Nephron progenitor cell (in vitro differentiated cells): ENCODE results near the gene KRTAP6-2.

Source experiments
- DNase-seq: peaks from one replicate; pipeline ENCODE4 v3.0.0; 2021
- H3K27ac Mint-ChIP-seq: 2 replicates; pipeline ENCODE4 v1.8.0; 2021; ENCODE audit warnings: mild to moderate bottlenecking, moderate library complexity, mixed read lengths
- H3K27me3 Mint-ChIP-seq: 2 replicates; pipeline ENCODE4 v1.8.0; 2021; ENCODE audit warnings: mild to moderate bottlenecking, low read depth, mixed read lengths; ENCODE audit not compliant: poor library complexity
- H3K36me3 Mint-ChIP-seq: 2 replicates; pipeline ENCODE4 v1.8.0; 2021; ENCODE audit warnings: low read depth, mixed read lengths
- H3K4me1 Mint-ChIP-seq: 2 replicates; pipeline ENCODE4 v1.8.0; 2021; ENCODE audit warnings: mixed read lengths
- H3K4me3 Mint-ChIP-seq: 2 replicates; pipeline ENCODE4 v1.8.0; 2021; ENCODE audit warnings: mild to moderate bottlenecking, moderate library complexity, mixed read lengths
- H3K9me3 Mint-ChIP-seq: 2 replicates; pipeline ENCODE4 v1.8.0; 2021; ENCODE audit warnings: mild to moderate bottlenecking, moderate library complexity, mixed read lengths
- CTCF ChIP-seq: fragments of 200-600 bp; sonication (generic); IDR thresholded peaks from 2 replicates; pipeline ENCODE4 v1.5.0; 2021; ENCODE audit warnings: antibody characterized with exemption

KRTAP6-2 gene

GRCh38 chr21:30628109-30628508 lies 29.4 kb upstream of the KRTAP6-2 start:
- Mint-ChIP-seq H3K36me3 (no peaks in the 10 kb centered on the region), H3K27ac (no peak overlapping the region), H3K9me3 (peaks cover 42% of the 10 kb centered on the region), H3K4me3 (no peak overlapping the region), H3K4me1 (no peaks in the 10 kb centered on the region), H3K27me3 (no peaks in the 10 kb centered on the region)
- TF ChIP-seq CTCF = no peak
- DNase-seq = no peak

- Mint-ChIP-seq H3K27ac (no peak overlapping the region), H3K4me3 (no peak overlapping the region), H3K27me3 (no peaks in the 10 kb centered on the region), H3K4me1 (no peaks in the 10 kb centered on the region), H3K9me3 (peaks cover 34% of the 10 kb centered on the region), H3K36me3 (no peaks in the 10 kb centered on the region)
- TF ChIP-seq CTCF = no peak
- DNase-seq = no peak
Observed at GRCh38 chr21:30625449-30626165, 26.9 kb upstream of the KRTAP6-2 start.

GRCh38 chr21:30623362-30623761 lies 24.7 kb upstream of the KRTAP6-2 start:
- Mint-ChIP-seq H3K27ac (no peak overlapping the region), H3K4me3 (no peak overlapping the region), H3K27me3 (no peaks in the 10 kb centered on the region), H3K36me3 (no peaks in the 10 kb centered on the region), H3K9me3 (peaks cover 34% of the 10 kb centered on the region), H3K4me1 (no peaks in the 10 kb centered on the region)
- no peak for TF ChIP-seq CTCF
- DNase-seq = no peak

GRCh38 chr21:30620522-30620921 lies 21.8 kb upstream of the KRTAP6-2 start, which contains the start of gene KRTAP20-4:
Gene KRTAP20-4 (plus strand): TSS chr21:30620627.
- no peak for DNase-seq
- Mint-ChIP-seq H3K4me3 (no peak within 1 kb of the TSS), H3K4me1 (no peaks in the 10 kb centered on the region), H3K27me3 (no peaks in the 10 kb centered on the region), H3K36me3 (no peaks in the 10 kb centered on the region), H3K9me3 (peaks cover 22% of the 10 kb centered on the region), H3K27ac (no peak within 1 kb of the TSS)
- no peak for TF ChIP-seq CTCF

- H3K4me3 Mint-ChIP-seq = no peak overlapping the region
- no peak for TF ChIP-seq CTCF
- H3K9me3 Mint-ChIP-seq = peaks cover 17% of the 10 kb centered on the region
- DNase-seq = no peak
- no peaks in the 10 kb centered on the region for H3K27me3 Mint-ChIP-seq
- H3K27ac Mint-ChIP-seq = no peak overlapping the region
- H3K36me3 Mint-ChIP-seq = no peaks in the 10 kb centered on the region
- H3K4me1 Mint-ChIP-seq = no peaks in the 10 kb centered on the region
Observed at GRCh38 chr21:30620080-30620479, 21.4 kb upstream of the KRTAP6-2 start.

- Mint-ChIP-seq H3K9me3 (peaks cover 9% of the 10 kb centered on the region), H3K27ac (no peak within 1 kb of the TSS), H3K4me3 (no peak within 1 kb of the TSS)
Observed at GRCh38 chr21:30616125-30616524, 17.4 kb upstream of the KRTAP6-2 start, which contains the start of gene KRTAP20-1. Gene KRTAP20-1 (plus strand): TSS chr21:30616425. CDS start chr21:30616455, 30 bp downstream.

More at GRCh38 chr21:30616125-30616524, 17.4 kb upstream of the KRTAP6-2 start, which contains the start of gene KRTAP20-1:
- no peak for DNase-seq
- H3K4me1 Mint-ChIP-seq = no peaks in the 10 kb centered on the region
- no peak for TF ChIP-seq CTCF
- H3K36me3 Mint-ChIP-seq = no peaks in the 10 kb centered on the region
- no peaks in the 10 kb centered on the region for H3K27me3 Mint-ChIP-seq
